ENCODE data around the gene CWF19L2.
A peak's percentile ranks its signal among the peaks of the same experiment; 100 is the strongest.
"Not testable (repeated sequence)": the region's sequence is repeated elsewhere in the genome, so short reads cannot be mapped to it uniquely, and the experiment has no call there.

The CWF19L2 gene

GRCh38 chr11:107457558-107458271, at the start of gene CWF19L2:
Gene CWF19L2, minus strand, starts transcription at chr11:107457825. Its CDS starts 9 bp downstream, at chr11:107457816.
- peak; percentile 68 to 92 (median 89) for DNase-seq

- no peak for DNase-seq
These were observed 48.1 kb upstream of the CWF19L2 start for GRCh38 chr11:107505647-107506225.

- DNase-seq: no peak
These were observed 47.4 kb upstream of the CWF19L2 start for GRCh38 chr11:107504981-107505380.

- no peak for DNase-seq
These were observed 44.1 kb upstream of the CWF19L2 start for GRCh38 chr11:107501713-107502112.

GRCh38 chr11:107497371-107497770, 39.7 kb upstream of the CWF19L2 start:
- not testable (repeated sequence) for DNase-seq

GRCh38 chr11:107496011-107496410, 38.4 kb upstream of the CWF19L2 start:
- no peak for DNase-seq

GRCh38 chr11:107494055-107494454, 36.4 kb upstream of the CWF19L2 start:
- no peak for DNase-seq

GRCh38 chr11:107493117-107493516, 35.5 kb upstream of the CWF19L2 start:
- DNase-seq: no peak

GRCh38 chr11:107490836-107491235, 33.2 kb upstream of the CWF19L2 start:
- no peak for DNase-seq

- no peak for DNase-seq
These were observed 24.6 kb upstream of the CWF19L2 start for GRCh38 chr11:107482234-107482633.

GRCh38 chr11:107478922-107479321, 21.3 kb upstream of the CWF19L2 start:
- DNase-seq: no peak

- no peak for DNase-seq
These were observed 20.2 kb upstream of the CWF19L2 start for GRCh38 chr11:107477820-107478219.

GRCh38 chr11:107473792-107474191, 16.2 kb upstream of the CWF19L2 start:
- no peak for DNase-seq

- no peak for DNase-seq
These were observed 15.3 kb upstream of the CWF19L2 start for GRCh38 chr11:107472966-107473365.

- no peak for DNase-seq
These were observed 11.0 kb upstream of the CWF19L2 start for GRCh38 chr11:107468596-107468995.

GRCh38 chr11:107467696-107468095, 10.1 kb upstream of the CWF19L2 start:
- DNase-seq: no peak

GRCh38 chr11:107466275-107466866, 8.7 kb upstream of the CWF19L2 start:
- not testable (repeated sequence) for DNase-seq

GRCh38 chr11:107457205-107457557, 444 bp downstream of the CWF19L2 start:
- no peak for DNase-seq

GRCh38 chr11:107453594-107454286, 3.9 kb downstream of the CWF19L2 start:
- no peak for DNase-seq

GRCh38 chr11:107446822-107447431, 10.7 kb downstream of the CWF19L2 start:
- DNase-seq: no peak

- no peak for DNase-seq
These were observed 14.9 kb downstream of the CWF19L2 start for GRCh38 chr11:107442715-107443215.

GRCh38 chr11:107439586-107440167, 17.9 kb downstream of the CWF19L2 start:
- DNase-seq: no peak

GRCh38 chr11:107438148-107438547, 19.5 kb downstream of the CWF19L2 start:
- DNase-seq: no peak

Data from stimulated activated naive CD4-positive, alpha-beta T cell (primary cell).